ENCODE data around the gene JAZF1. TPM values are rescaled to one million over a fixed set of nuclear protein-coding genes. Genes with fewer than 3 reads are reported as not detected.

Gene JAZF1
- total and polyA plus RNA-seq, 2 of the 8 experiments (the other 6 are each of a cell fraction or from before 2014, with no cell fraction given) = 2.6 to 21.8 TPM

DNA sequence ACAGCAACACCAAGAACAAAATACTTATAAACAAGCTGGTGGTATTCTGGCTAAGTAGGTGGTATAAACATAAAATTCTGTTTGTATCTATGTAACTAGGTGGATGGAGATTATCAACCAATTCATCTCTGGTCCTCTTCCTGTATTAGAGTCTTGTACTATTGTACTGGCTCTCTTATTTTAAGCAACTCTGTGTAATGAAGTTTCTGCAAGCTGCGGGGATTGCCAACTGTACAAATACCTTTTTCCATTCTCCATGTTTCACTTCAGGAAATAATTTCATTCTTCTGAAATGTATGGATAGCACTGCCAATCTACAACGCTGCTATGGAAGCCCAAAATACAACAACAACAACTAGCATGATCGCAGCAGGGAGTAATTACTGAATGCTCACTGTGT lies 44.8 kb downstream of the JAZF1 start:
- H3K79me2 ChIP-seq (ENCODE audit: control insufficient read depth in 1 of 2, insufficient read depth in 2 of 2, low read length in 2 of 2) = no peaks in the 10 kb centered on the region; a peak in 1 of 4 replicates
- ChIA-PET CTCF (ENCODE audit: partially characterized antibody) (interaction anchor here (0.9 to 1.2 kb wide), 2 partner anchors 26 to 33 kb away, joined by 3 to 5 read pairs; no protein-coding TSS in a partner anchor), POLR2A (ENCODE audit: partially characterized antibody) (no interaction called here)
- no peaks in the 10 kb centered on the region for H3K23me2 ChIP-seq (ENCODE audit: low read depth, low read length)
- DNase-seq (ENCODE audit: low read depth in 1 of 2, low spot score in 2 of 2) (no peak), FAIRE-seq (no peak)
- no peak overlapping the region for H3K27ac ChIP-seq (ENCODE audit: low read depth, low read length)
- H2AFZ ChIP-seq (ENCODE audit: low read length) = no peak overlapping the region
- no peak overlapping the region for H4K91ac ChIP-seq (replicated peaks; ENCODE audit: insufficient read length, low read length)
- H3K23ac ChIP-seq (ENCODE audit: insufficient read length) = no peak overlapping the region
- no peak overlapping the region for H4K8ac ChIP-seq (ENCODE audit: extremely low read depth, insufficient read depth, low read length)
- no peak overlapping the region for H2BK20ac ChIP-seq (ENCODE audit: low read length)
- H2AK5ac ChIP-seq (ENCODE audit: low read depth, low read length) = no peak overlapping the region
- WGBS, 2 experiments (ENCODE audit: extremely low coverage in 1 of 2, insufficient coverage in 1 of 2, insufficient read length in 1 of 2, insufficient replicate concordance in 2 of 2, low coverage in 1 of 2, low lambda C conversion rate in 2 of 2, missing lambda C conversion rate in 1 of 2) = 81% methylated on average over 3 of the region's 3 CpGs; no CpG with 5 or more reads in 1 of the 2 experiments
- no peak overlapping the region for H3K14ac ChIP-seq (ENCODE audit: insufficient read length)
- no peaks in the 10 kb centered on the region for H4K20me1 ChIP-seq (replicated peaks in 1 of 2; ENCODE audit: control insufficient read depth in 1 of 2, insufficient read depth in 2 of 2, low read length in 2 of 2)
- no peaks in the 10 kb centered on the region for H3K27me3 ChIP-seq (replicated peaks in 1 of 4; ENCODE audit: control insufficient read depth in 3 of 4, extremely low read depth in 1 of 4, insufficient read depth in 3 of 4, low read length in 3 of 4)
- H3K4ac ChIP-seq (replicated peaks; ENCODE audit: insufficient read length, low read depth, low read length) = no peak overlapping the region
- no peak overlapping the region for H2BK5ac ChIP-seq (ENCODE audit: low read depth, low read length)
- H3K4me2 ChIP-seq (ENCODE audit: insufficient read depth in 1 of 2, low read depth in 2 of 2, low read length in 2 of 2) = no peak overlapping the region
- no peak overlapping the region for H4K5ac ChIP-seq (ENCODE audit: insufficient read length, low read depth, low read length)
- H3K9me3 ChIP-seq (ENCODE audit: insufficient read depth in 2 of 2, low read depth in 1 of 2, low read length in 1 of 2) = no peaks in the 10 kb centered on the region
- no peak overlapping the region for H3K56ac ChIP-seq (replicated peaks; ENCODE audit: insufficient read length, low read depth, low read length)
- no peak overlapping the region for H2BK15ac ChIP-seq (ENCODE audit: low read length)
- no peak overlapping the region for H3K18ac ChIP-seq (ENCODE audit: extremely low read depth, low read length)
- H3K9ac ChIP-seq (replicated peaks in 1 of 4; ENCODE audit: extremely low read depth in 1 of 4, low read depth in 3 of 4, low read length in 3 of 4) = no peak overlapping the region
- no peaks in the 10 kb centered on the region; the same call in 1 of the 2 replicates for H3K79me1 ChIP-seq (ENCODE audit: low read depth, low read length)
- H2BK120ac ChIP-seq (replicated peaks; ENCODE audit: low read depth, low read length) = no peak overlapping the region
- H2BK12ac ChIP-seq (ENCODE audit: low read depth, low read length) = no peak overlapping the region
- no peaks in the 10 kb centered on the region; a peak in 2 of 7 replicates for H3K4me1 ChIP-seq (replicated peaks in 1 of 4; ENCODE audit: control insufficient read depth in 3 of 4, insufficient read depth in 4 of 4, low read length in 3 of 4)
- no peaks in the 10 kb centered on the region for H3K36me3 ChIP-seq (ENCODE audit: control insufficient read depth in 2 of 4, insufficient read depth in 4 of 4, low read length in 3 of 4)
- no peak overlapping the region for H3K4me3 ChIP-seq (ENCODE audit: extremely low read depth in 1 of 4, insufficient read depth in 2 of 4, low read depth in 3 of 4, low read length in 4 of 4)
- TF ChIP-seq CTBP2 (IDR thresholded peaks at IDR 0.05; ENCODE audit: borderline replicate concordance, insufficient read depth, insufficient read length, low read length) = no peak
- TF ChIP-seq POLR2A (IDR thresholded peaks at IDR 0.05; ENCODE audit: control extremely low read depth in 1 of 2, low read depth in 2 of 2, low read length in 2 of 2) = no peak
- no peak for TF ChIP-seq SP4 (IDR thresholded peaks at IDR 0.05; ENCODE audit: low read length)
- no peak for TF ChIP-seq GABPA (IDR thresholded peaks at IDR 0.05; ENCODE audit: borderline replicate concordance, insufficient read depth, low read length)
- TF ChIP-seq CREB1 (IDR thresholded peaks at IDR 0.05) = no peak
- TF ChIP-seq RFX5 (IDR thresholded peaks at IDR 0.05; ENCODE audit: borderline replicate concordance, low read depth, low read length) = no peak
- no peak for TF ChIP-seq SIN3A (conservative IDR thresholded peaks at IDR 0.05 in 1 of 2, IDR thresholded peaks at IDR 0.05 in 1 of 2; ENCODE audit: low read depth in 1 of 2, low read length in 2 of 2)
- no peak for TF ChIP-seq RNF2 (IDR thresholded peaks at IDR 0.05; ENCODE audit: borderline replicate concordance, low read depth, low read length, missing control alignments, poor library complexity, severe bottlenecking)
- TF ChIP-seq EP300 (IDR thresholded peaks at IDR 0.05; ENCODE audit: borderline replicate concordance in 1 of 2, low read depth in 2 of 2, low read length in 2 of 2) = no peak
- no peak for TF ChIP-seq TBP (IDR thresholded peaks at IDR 0.05; ENCODE audit: low read depth, low read length)
- TF ChIP-seq, protein P1, sequence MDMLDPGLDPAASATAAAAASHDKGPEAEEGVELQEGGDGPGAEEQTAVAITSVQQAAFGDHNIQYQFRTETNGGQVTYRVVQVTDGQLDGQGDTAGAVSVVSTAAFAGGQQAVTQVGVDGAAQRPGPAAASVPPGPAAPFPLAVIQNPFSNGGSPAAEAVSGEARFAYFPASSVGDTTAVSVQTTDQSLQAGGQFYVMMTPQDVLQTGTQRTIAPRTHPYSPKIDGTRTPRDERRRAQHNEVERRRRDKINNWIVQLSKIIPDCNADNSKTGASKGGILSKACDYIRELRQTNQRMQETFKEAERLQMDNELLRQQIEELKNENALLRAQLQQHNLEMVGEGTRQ (IDR thresholded peaks at IDR 0.05; ENCODE audit: low read length) = no peak
- no peak for TF ChIP-seq CHD1 (IDR thresholded peaks at IDR 0.05; ENCODE audit: low read depth, low read length)
- TF ChIP-seq EGR1 (IDR thresholded peaks at IDR 0.05; ENCODE audit: borderline replicate concordance, low read depth, low read length) = no peak

All from H1 (cell line).